Suprapubic skin (tissue), 3 donors: Measurements from ENCODE around the gene SORCS3.

Source experiments
- CTCF ChIP-seq, 2 donors: fragments of 200-600 bp in 1 of 2; fragments of 450-650 bp in 1 of 2; sonication (generic) in 1 of 2; IDR thresholded peaks; one replicate each; pipeline ENCODE4 v1.5.1; 2016 to 2019; ENCODE audit warnings: antibody characterized with exemption in 2 of 2, mild to moderate bottlenecking in 1 of 2, moderate library complexity in 1 of 2
- EP300 ChIP-seq: sonication (generic); formaldehyde crosslinking; IDR thresholded peaks from one replicate; pipeline ENCODE4 v1.6.1; 2017; ENCODE audit warnings: antibody characterized with exemption
- POLR2A ChIP-seq, 2 donors: fragments of 450-650 bp; IDR thresholded peaks; one replicate each; pipeline ENCODE4 v1.6.1; 2017; ENCODE audit warnings: antibody characterized with exemption in 2 of 2, mild to moderate bottlenecking in 2 of 2, moderate library complexity in 2 of 2

- TF ChIP-seq CTCF (IDR thresholded peaks at IDR 0.05) (no peak), POLR2A (IDR thresholded peaks at IDR 0.05) (no peak), EP300 (no peak)
These were observed 1.7 kb downstream of the SORCS3 start for GRCh38 chr10:104642658-104643302.
